Hindlimb muscle (tissue), 1 donor: Measurements from ENCODE around the gene FEN1. TPM values are rescaled to one million over a fixed set of nuclear protein-coding genes. Genes with fewer than 3 reads are reported as not detected.

Source experiments
- DNase-seq: peaks from one replicate; pipeline ENCODE4 v3.0.0-alpha.2; 2013
- polyA plus RNA-seq: library from polyadenylated mRNA; unstranded; fragments of 120-200 nt; gene quantifications from one replicate; pipeline ENCODE4 v1.2.1, GENCODE V29; 2013; ENCODE audit not compliant: insufficient read length

FEN1 gene
- polyA plus RNA-seq, 1 donor: 14.3 TPM

DNA sequence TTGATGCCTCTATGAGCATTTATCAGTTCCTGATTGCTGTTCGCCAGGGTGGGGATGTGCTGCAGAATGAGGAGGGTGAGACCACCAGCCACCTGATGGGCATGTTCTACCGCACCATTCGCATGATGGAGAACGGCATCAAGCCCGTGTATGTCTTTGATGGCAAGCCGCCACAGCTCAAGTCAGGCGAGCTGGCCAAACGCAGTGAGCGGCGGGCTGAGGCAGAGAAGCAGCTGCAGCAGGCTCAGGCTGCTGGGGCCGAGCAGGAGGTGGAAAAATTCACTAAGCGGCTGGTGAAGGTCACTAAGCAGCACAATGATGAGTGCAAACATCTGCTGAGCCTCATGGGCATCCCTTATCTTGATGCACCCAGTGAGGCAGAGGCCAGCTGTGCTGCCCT lies 2.7 kb downstream of the FEN1 start:
- DNase-seq: no peak

DNA sequence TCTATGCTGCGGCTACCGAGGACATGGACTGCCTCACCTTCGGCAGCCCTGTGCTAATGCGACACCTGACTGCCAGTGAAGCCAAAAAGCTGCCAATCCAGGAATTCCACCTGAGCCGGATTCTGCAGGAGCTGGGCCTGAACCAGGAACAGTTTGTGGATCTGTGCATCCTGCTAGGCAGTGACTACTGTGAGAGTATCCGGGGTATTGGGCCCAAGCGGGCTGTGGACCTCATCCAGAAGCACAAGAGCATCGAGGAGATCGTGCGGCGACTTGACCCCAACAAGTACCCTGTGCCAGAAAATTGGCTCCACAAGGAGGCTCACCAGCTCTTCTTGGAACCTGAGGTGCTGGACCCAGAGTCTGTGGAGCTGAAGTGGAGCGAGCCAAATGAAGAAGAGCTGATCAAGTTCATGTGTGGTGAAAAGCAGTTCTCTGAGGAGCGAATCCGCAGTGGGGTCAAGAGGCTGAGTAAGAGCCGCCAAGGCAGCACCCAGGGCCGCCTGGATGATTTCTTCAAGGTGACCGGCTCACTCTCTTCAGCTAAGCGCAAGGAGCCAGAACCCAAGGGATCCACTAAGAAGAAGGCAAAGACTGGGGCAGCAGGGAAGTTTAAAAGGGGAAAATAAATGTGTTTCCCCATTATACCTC lies 3.3 kb downstream of the FEN1 start:
- no peak for DNase-seq

DNA sequence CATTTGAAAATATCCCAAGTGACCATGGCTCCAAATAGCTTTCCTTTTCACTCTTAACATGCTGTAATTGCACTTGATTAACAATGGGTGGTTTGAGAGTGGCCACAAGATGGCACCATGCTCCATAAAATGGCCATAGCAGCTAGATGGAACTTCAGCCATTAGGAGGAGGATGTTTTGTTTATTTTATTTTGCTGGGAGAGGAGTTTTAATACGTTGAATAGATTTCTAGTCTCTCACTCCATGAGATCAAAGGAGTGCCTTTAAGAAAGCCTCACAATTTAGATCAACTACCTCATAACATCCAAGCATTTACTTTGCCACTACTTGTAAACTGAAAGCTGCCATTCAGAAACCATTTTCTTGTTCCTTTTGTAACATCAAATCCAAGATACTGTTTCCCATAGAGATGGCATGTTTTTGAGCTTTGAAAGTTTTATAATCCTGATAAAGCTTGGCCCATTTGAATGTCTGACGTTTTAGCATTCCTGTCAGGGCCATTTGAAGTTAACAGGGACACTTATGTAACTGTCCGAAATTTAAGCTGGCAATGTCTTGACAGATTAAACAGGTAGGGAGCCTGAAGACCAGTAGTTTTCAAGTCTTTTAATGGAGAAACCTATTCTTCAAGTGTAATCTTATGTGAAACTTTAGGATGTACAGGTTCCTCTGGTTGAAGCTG lies 4.7 kb downstream of the FEN1 start:
- DNase-seq: peak; percentile 81

DNA sequence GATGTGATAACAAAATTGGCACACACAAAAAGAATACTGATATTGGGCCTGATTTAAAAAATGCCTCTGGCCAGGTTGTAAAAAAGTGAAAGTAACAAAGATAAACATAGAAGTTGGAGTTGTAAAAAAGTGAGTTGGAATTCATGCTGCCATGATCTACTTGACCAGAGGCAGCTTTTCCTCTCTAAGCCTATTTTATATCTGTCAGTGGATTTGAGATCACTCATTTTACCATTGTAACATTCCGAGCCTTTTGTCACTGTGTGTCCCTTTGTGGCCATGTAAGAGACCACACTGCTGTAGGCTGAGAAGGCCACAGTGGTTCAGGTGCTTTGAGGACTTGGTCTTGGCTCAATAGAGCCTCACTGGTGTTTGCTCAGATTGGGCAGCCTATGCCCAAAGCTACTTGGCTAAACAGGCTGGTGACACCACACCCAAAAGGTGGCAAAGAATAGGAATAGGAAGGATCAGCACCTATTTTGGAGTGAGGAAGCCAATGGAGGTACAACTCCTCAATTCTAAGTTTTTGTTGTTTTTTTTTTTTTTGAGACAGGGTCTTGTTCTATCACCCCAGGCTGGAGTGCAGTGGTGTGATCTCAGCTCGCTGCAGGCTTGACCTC lies 7.1 kb downstream of the FEN1 start:
- no peak for DNase-seq

DNA sequence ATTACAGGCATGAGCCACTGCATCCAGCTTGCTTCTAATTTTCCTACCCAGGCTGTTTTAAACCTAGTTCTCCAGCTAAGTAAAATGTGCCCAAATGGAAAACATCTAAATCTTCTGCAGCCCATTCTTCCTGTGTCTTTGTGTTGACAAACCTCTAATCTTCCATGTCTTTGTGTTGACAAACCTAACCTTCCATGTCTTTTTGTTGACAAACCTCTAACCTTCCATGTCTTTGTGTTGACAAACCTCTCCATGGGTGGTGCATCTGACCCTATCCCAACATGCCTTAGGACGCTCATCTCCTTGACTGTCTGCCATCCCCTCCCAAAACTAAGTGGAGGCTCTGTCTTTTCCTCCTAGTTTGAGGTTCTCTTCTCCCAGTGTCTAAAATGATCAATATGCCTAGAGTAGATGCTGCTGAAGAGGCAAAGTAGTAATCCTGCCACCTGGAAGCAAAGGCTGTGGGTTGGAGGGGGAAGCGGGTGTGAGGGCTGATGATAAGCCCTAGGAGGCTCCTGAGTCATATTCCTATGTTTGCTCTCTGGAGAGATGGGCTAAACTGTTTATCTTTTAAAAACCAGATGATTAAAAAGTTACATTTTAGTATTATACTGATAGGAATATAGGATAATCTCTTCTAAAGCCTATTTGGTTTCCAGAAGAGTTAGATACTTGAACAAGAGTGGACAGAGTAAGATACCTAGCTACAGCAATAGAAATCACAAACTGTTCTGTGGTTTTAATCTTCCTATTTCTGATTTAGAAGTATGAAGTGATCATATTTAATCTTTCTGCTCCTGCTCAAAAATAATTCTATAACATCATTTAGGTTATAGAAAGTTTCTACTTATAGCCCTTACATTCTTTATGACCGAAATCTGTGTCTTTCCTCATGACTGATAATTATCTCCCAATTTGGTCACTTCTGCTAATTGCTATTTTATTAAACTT lies 7.9 kb downstream of the FEN1 start:
- no peak for DNase-seq

DNA sequence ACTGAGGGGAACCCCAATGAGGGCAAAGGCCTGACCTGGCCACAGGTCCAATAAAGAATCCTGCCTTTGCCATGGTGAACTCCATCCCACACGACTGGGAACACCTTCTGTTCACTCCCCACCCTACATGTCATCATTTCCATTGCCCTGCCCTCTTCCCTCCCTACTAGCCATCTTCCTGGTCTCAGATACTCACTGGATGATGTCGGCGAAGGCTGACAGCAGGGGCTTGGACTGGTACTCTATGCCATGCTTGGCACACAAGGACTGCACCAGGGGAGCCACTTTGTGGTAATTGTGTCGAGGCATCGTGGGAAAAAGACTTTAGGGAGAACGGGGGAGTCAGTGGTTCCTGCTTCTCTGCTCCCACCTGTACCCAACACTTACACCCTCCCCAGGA lies 9.9 kb downstream of the FEN1 start:
- DNase-seq: no peak

DNA sequence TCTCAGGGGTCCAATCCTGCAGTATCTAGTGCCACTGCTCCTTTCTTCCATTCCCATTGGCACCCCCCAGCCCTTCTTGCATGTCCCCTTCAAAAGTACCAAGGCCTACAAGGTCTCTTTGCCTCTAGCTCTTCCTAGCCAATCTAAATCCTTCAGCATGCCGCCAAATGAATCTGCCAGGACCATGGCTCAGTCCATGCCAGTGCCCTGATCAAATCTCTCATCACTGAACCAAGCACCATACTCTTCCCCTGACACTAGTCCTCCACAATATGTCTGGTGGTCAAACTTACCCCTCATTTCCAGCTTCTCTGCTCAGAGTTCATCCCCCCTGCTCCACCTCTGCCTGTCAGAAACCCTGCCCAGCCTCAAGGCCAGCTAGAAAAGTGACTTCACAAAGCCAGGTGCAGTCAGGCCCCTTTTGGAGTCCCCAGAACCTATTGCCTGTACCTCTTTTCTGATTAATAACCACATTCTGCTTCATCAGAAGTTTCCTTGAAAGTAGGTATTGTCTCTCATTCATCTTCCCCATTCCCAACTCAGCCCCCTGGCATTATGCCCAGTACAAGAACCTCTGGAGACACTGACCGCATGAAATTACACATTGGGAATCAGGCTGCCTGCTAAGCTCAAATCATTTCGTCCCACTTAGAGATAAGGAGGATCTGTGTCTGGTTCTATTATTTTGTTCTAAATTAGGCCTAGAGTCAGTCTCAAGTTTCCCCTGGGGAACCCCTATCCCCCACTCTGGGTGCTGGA lies 11.4 kb downstream of the FEN1 start:
- no peak for DNase-seq

DNA sequence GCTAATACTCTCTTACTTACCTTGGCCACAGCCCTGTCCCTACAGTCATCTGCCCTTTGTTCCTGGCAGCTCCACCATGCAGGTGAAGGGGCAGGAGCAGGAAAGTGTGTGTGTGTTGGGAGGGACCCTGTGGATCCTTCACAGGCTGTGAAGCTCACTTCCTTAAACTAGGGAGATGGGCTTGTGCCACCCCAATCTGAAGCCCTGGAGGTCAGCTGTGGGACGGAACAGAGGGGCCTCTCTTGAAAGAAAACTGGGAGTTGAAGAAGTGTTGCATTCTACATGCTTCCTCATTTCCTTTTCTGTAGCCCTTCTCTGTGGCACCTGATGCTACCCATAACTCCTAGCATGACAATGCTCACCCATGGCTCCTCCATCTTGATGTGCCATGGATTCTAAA lies 12.4 kb downstream of the FEN1 start:
- DNase-seq: no peak

DNA sequence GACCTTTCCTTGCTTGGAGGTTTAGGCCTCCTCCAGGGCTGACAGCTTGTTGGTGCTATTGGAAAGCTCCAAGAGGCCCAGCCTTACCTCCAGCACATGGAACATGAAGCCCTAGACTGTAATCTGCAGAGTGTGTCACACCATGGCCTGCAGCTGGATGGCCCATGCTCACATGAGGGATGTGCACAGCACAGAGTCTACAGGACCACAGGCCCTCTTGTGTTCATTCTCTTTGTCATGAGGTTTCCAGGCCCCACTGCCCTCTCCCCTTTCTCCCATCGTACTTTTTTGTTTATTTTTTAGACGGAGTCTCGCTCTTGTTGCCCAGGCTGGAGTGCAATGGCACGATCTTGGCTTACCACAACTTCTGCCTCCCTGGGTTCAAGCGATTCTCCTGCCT lies 14.1 kb downstream of the FEN1 start:
- no peak for DNase-seq

DNA sequence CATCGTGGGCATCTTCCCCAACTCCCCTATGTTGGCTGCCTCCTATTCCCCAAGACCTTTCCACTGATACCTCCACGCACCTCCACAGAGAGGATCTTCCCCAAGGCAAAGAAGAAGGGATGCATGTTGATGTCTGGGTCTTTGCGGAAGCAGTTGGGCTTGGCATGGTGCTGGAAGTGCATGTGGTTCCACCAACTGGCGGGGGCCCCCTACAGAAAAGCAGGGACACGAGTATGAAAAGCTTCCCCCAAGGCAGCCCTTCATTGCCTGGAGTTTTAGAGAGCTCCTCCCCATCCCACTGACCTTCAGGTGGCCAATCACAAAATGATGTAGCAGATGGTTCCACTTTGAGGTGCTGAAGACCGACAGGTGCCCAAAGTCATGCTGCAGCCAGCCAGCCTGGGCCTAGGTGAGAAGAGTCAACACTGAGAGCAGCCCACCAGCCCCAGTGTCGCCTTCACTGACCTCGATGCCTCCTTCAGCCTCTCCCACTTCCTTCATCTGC lies 18.0 kb downstream of the FEN1 start:
- no peak for DNase-seq

DNA sequence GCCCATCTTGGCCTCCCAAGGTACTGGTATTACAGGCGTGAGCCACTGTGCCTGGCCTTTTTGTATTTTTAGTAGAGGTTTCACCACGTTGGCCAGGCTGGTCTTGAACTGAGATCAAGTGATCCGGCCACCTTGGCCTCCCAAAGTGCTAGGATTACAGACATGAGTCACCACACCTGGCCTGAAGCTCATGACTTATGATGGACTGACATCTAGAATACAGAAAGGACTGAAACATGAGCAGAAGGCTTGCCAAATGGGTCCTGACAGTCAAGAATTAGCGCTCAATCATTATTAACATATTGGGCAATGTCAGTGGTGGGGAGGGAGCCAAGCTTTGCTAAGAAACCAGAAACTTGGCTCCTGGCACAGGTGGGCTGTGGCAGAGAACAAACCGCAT lies 19.1 kb downstream of the FEN1 start:
- DNase-seq: no peak

DNA sequence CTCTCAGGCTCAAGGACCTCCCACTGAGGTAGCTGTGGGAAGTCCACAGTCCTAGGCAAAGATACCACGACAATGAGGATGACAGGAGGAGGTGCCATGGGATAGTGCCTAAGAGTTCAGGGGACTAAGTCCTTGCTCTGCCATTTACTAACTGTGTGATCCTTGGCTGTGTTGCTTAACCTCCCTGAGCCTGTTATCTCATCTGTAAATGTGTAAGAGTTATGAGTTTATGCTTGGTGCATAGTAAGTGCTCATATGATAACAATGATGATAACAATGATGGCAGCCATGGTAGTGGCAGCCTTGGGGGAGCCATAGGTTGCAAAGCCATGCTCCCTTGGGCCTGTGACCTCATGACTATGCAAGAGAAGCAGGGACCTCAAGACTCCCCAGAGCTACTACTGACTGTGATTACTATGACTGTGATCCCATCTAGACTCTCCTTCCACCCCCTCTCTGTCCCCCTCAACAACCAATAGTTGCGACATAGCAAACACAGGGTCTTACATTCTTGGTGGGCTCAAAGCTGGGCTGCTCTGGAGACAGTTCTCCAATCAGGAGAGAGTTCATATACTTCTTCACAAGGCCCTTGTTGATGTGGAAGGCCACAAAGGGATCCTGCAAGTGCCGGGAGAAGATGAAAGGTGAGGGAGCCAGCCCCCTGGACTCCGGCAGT lies 20.2 kb downstream of the FEN1 start:
- no peak for DNase-seq

DNA sequence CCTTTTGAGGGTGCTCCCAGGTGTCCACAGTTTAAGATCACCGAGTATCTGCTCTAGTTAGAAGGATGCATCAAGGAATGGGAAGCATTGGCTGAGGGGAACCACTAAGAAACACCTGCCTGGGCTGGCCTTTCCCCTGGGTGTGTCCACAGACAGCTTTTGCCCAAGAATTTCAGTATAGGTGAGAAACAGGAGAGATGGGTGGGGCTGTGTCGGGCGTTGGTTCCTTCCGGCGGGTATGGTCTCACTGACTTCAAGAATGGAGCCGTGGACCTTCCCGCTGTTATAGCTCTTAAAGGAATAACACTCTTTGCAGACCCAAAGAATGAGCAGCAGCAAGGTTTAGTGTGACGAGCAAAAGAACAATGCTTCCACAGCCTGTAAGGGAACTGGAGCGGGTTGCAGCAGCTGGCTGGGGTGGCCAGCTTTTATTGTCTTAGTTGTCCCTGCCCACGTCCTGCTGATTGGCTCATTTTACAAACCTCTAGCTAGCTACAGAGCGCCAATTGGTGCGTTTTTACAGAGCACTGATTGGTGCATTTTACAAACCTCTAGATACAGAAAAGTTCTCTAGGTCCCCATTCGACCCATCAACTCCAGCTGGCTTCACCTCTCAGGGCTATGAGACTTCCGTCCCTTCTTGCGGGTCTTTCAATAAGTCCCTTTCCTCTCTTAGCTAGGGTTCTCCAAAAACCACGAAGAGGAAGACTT lies 21.7 kb downstream of the FEN1 start:
- DNase-seq: no peak

DNA sequence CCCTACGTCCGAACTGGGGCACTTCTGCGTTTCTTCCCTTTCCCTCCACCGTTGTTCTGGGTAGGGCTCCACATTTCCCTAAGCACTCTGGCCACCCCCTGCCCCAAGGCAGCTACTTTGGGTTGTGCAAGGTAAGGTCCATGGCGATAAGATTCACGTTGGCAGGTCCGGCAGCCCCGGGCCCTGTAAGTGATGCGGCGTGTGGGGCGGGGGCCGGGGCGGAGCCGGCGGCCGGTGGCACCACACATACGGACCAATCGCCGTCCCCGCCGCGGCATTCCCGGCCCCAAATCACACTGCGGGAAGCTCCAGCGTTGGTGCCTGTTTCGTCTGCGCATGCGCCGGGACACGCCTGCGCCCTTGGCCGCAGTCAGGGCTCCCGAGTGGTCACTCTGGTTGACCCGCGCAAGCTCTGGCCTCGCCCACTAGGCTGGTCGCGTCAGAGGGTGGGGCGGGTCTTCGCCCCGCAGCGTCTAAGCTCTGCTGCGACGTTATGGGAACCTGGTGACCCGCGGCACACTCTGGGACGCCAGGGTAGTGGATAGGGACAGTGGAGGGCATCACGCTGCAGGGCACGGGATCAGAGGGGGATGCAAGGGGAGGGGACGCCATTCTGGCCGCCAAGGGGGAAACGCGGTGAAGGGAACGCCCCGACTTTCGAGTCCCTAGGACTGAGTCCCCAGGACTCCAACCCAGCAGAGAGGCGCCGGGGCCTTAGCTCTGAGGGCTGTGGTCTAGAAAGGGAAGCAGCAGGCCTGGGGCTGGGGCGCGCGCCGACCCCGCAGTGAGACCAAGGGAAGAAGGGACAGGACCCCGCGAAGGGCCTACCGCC lies 22.5 kb downstream of the FEN1 start:
- peak; percentile 94 for DNase-seq

DNA sequence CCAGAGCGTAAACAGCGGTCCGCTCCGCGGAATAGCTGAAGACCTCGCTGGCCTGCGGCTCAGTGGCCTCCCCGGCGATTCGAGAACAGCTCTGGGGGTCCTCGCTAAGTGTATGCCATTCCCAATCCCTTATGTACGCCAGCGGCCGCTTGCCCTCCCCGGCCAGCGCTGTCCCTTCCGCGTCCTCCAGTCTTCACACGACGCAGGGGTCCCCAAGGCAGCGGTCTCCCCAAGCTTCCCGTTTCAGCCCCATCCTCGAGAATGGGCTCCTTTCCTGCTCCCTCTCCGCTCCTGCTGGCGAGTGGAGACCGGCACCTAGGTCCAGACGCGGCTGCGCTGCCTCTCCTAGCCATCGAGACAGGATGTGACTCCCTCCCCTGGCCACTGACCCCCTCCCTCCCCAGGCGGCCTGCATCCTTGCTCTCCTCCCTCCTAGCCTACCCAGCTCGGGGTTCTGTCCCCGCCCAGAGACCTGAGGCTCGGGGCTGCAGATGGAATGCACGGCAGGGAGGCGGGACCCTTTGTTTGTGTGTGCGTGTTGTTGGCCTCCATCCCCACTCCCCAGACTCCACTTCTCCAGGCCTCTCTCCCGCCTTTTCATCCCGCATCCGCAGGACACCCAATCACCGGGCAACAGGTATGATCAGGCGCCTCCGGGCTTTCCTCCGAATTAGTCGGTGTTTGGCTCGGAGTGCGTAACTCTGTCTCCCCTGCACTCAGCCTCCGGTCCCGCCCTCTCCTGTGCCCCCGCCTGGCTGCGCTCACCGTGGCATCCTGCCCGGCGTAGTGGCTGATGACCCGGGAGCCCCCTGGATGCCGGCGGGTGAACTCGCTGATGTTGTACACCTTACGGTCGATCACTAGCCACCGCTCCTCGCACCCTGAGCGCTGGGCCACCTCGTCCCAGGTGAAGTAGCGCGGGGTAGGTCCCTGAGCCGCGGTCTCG lies 23.4 kb downstream of the FEN1 start:
- peak; percentile 49 for DNase-seq

DNA sequence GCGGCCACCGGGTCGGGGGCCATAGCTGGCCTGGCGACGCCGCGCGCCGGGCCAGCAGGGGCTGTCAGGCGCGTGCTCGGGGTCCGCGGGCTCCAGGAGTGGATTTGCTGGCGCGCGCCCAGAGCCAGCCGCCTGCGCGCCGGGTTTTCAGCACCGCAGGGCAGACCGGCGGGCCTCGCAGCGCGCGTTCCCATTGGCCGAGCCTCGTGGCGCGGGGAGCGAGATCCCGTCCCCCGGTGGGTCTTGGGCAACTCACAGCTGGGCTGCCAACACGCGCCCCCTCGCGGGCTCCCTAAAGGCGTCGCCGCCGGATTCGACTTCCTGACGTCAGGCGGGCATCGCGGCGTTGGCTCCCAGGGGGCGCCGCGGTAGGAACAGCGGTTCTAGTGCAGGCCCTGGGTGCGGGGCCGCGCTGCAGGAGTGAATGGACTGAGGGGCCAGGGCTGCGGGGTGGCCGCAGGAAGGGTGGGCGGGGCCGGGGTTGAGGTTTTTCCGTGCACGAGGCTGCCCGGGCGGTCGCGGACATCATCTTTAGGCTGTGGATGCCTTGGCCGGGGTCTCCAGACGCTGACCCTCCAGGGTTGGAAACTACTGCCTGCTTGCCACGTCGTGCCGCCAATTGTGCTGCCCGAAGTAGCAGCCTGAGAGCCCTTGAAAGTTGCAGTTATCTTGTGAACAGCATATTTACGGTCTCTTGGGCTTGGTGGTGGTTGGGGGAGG lies 24.2 kb downstream of the FEN1 start, which contains the start of gene FADS1:
FADS1 (minus strand) TSS at position 268 of the 720 bp plus-strand sequence; CDS start at position 194, 74 bp downstream.
- peak; percentile 80 for DNase-seq

DNA sequence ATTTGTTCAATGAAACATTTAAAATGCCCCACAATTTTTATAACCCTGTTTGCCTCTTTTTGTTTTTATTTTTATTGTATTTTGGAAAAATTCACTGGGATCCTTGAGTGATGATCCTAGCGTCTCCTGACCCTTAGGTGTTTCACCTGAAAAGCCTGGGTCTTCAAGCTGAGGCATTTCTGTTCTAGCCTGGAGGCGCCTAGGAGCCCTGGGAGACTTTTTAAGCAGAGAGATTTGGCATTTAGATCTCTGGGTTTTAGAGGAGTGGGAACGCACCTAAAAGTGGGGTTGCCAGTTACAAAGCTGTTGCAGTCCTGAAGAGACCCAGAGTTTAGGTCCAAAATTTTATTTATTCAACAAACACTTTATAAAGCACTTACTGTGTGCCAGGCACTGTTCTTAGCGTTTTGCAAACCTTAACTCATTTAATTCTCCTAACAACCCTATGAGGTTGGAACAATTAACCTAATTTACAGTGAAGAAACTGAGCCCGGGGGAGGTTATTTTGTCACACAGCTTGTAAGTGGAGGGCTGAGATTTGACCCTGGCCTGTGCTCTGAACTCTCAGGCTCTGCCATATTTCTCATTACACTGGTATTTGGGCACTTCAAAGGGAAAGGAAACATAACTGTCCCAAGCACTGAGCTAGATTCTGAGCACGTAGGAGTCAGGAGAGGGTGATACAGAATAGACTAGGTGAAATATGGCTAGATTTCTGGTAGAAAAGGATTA lies 24.9 kb downstream of the FEN1 start:
- DNase-seq: no peak
